Activated CD4-positive, alpha-beta T cell treated with anti-CD3 and anti-CD28 coated beads, Interleukin-2, amount 50 U/mL, for 24 hours (primary cell): ENCODE results near the gene PIK3AP1.
"Not testable (repeated sequence)": the region's sequence is repeated elsewhere in the genome, so short reads cannot be mapped to it uniquely, and the experiment has no call there.

ENCODE experiments used
- DNase-seq, 2 donors: peaks; one replicate each; pipeline ENCODE4 v3.0.0-alpha.2; 2020; ENCODE audit warnings: low read depth in 1 of 2, low spot score in 1 of 2

The PIK3AP1 gene

GRCh38 chr10:96721207-96721572 is 876 bp upstream of the PIK3AP1 start:
- DNase-seq = no peak

GRCh38 chr10:96719850-96720421 is 378 bp downstream of the PIK3AP1 start:
- DNase-seq = peak in 1 of 2 donors; percentile 10

- DNase-seq = no peak
Measured at GRCh38 chr10:96719200-96719599, 1.1 kb downstream of the PIK3AP1 start.

- DNase-seq = no peak
Measured at GRCh38 chr10:96718304-96718990, 1.9 kb downstream of the PIK3AP1 start.

- DNase-seq = no peak
Measured at GRCh38 chr10:96716390-96716789, 3.9 kb downstream of the PIK3AP1 start.

- no peak for DNase-seq
Measured at GRCh38 chr10:96714746-96715255, 5.5 kb downstream of the PIK3AP1 start.

GRCh38 chr10:96714031-96714590 is 6.2 kb downstream of the PIK3AP1 start:
- no peak for DNase-seq

GRCh38 chr10:96712662-96713271 is 7.5 kb downstream of the PIK3AP1 start:
- DNase-seq = no peak

- no peak for DNase-seq
Measured at GRCh38 chr10:96711048-96711728, 9.1 kb downstream of the PIK3AP1 start.

GRCh38 chr10:96709525-96709924 is 10.8 kb downstream of the PIK3AP1 start:
- no peak for DNase-seq

- DNase-seq = no peak
Measured at GRCh38 chr10:96708996-96709395, 11.3 kb downstream of the PIK3AP1 start.

- DNase-seq = no peak
Measured at GRCh38 chr10:96708456-96708855, 11.9 kb downstream of the PIK3AP1 start.

GRCh38 chr10:96706331-96706853 is 13.9 kb downstream of the PIK3AP1 start:
- no peak for DNase-seq

GRCh38 chr10:96705134-96705533 is 15.2 kb downstream of the PIK3AP1 start:
- DNase-seq = no peak

GRCh38 chr10:96704563-96704962 is 15.8 kb downstream of the PIK3AP1 start:
- no peak for DNase-seq

- no peak for DNase-seq
Measured at GRCh38 chr10:96703358-96703757, 17.0 kb downstream of the PIK3AP1 start.

- no peak for DNase-seq
Measured at GRCh38 chr10:96701265-96701664, 19.0 kb downstream of the PIK3AP1 start.

GRCh38 chr10:96700374-96701099 is 19.8 kb downstream of the PIK3AP1 start:
- no peak for DNase-seq

GRCh38 chr10:96699613-96700012 is 20.7 kb downstream of the PIK3AP1 start:
- DNase-seq = no peak

- not testable (repeated sequence) for DNase-seq
Measured at GRCh38 chr10:96698305-96698704, 22.0 kb downstream of the PIK3AP1 start.

- no peak for DNase-seq
Measured at GRCh38 chr10:96697438-96697837, 22.9 kb downstream of the PIK3AP1 start.
